Testis (tissue), 2 donors: ENCODE data around the gene EEF1AKMT2.

Experiments used
- CTCF ChIP-seq, 3 experiments: fragments of 450-650 bp in 2 of 3; fragments of 200-600 bp in 1 of 3; sonication (generic) in 1 of 3; IDR thresholded peaks; one replicate each; pipeline ENCODE4 v1.5.1; 2016 to 2019; ENCODE audit warnings: antibody characterized with exemption in 3 of 3, mild to moderate bottlenecking in 2 of 3, moderate library complexity in 1 of 3
- POLR2A ChIP-seq: fragments of 450-650 bp; IDR thresholded peaks from one replicate; pipeline ENCODE4 v1.6.1; 2017; ENCODE audit warnings: antibody characterized with exemption, mild to moderate bottlenecking, moderate library complexity

- no peak for TF ChIP-seq CTCF (IDR thresholded peaks at IDR 0.05)
- no peak for TF ChIP-seq POLR2A
Observed at GRCh38 chr10:124741922-124742412, 49.7 kb downstream of the EEF1AKMT2 start.
